ENCODE results near the gene CYGB.
A peak's percentile ranks its signal among the peaks of the same experiment; 100 is the strongest.

The CYGB gene

GRCh38 chr17:76537578-76538280, at the start of gene CYGB:
Gene CYGB (minus strand): TSS chr17:76537709. CDS start chr17:76537542, 167 bp downstream.
- DNase-seq = no peak

- DNase-seq = no peak
Measured at GRCh38 chr17:76586741-76587487, 49.4 kb upstream of the CYGB start.

GRCh38 chr17:76585649-76586593, 48.4 kb upstream of the CYGB start, which contains the start of gene ST6GALNAC2:
Gene ST6GALNAC2 (minus strand): TSS chr17:76585860. CDS start chr17:76585808, 52 bp downstream.
- DNase-seq = peak; percentile 40

- DNase-seq = no peak
Measured at GRCh38 chr17:76585033-76585648, 47.6 kb upstream of the CYGB start.

GRCh38 chr17:76584427-76585032, 47.0 kb upstream of the CYGB start:
- no peak for DNase-seq

- no peak for DNase-seq
Measured at GRCh38 chr17:76582660-76583059, 45.2 kb upstream of the CYGB start.

- DNase-seq = no peak
Measured at GRCh38 chr17:76581515-76581914, 44.0 kb upstream of the CYGB start.

- no peak for DNase-seq
Measured at GRCh38 chr17:76579281-76579680, 41.8 kb upstream of the CYGB start.

GRCh38 chr17:76578376-76578775, 40.9 kb upstream of the CYGB start:
- no peak for DNase-seq

- DNase-seq = no peak
Measured at GRCh38 chr17:76577876-76578275, 40.4 kb upstream of the CYGB start.

GRCh38 chr17:76576189-76576588, 38.7 kb upstream of the CYGB start:
- DNase-seq = no peak

GRCh38 chr17:76575570-76575969, 38.1 kb upstream of the CYGB start:
- no peak for DNase-seq

- no peak for DNase-seq
Measured at GRCh38 chr17:76574166-76574565, 36.7 kb upstream of the CYGB start.

GRCh38 chr17:76573096-76573495, 35.6 kb upstream of the CYGB start:
- no peak for DNase-seq

GRCh38 chr17:76572201-76572910, 34.8 kb upstream of the CYGB start:
- DNase-seq = no peak

GRCh38 chr17:76570877-76571471, 33.5 kb upstream of the CYGB start:
- DNase-seq = no peak

- DNase-seq = no peak
Measured at GRCh38 chr17:76570457-76570856, 32.9 kb upstream of the CYGB start.

GRCh38 chr17:76569607-76570279, 32.2 kb upstream of the CYGB start:
- no peak for DNase-seq

GRCh38 chr17:76568811-76569221, 31.3 kb upstream of the CYGB start:
- no peak for DNase-seq

GRCh38 chr17:76567634-76568432, 30.3 kb upstream of the CYGB start:
- DNase-seq = peak; percentile 22
